Stimulated activated CD4-positive, alpha-beta T cell treated with anti-CD3 and anti-CD28 coated beads, Interleukin-1b, Interleukin-23, amount 100 ng/mL, for 48 hours (primary cell): Measurements from ENCODE around the gene NGFR.
A peak's percentile ranks its signal among the peaks of the same experiment; 100 is the strongest.

Experiments used
- DNase-seq: peaks from one replicate; pipeline ENCODE4 v3.0.0-alpha.2; 2020

Gene NGFR

GRCh38 chr17:49469831-49470810 is 25.0 kb upstream of the NGFR start:
- no peak for DNase-seq

GRCh38 chr17:49471089-49471683 is 23.9 kb upstream of the NGFR start:
- DNase-seq: no peak

GRCh38 chr17:49471769-49472168 is 23.3 kb upstream of the NGFR start:
- DNase-seq: no peak

DNA sequence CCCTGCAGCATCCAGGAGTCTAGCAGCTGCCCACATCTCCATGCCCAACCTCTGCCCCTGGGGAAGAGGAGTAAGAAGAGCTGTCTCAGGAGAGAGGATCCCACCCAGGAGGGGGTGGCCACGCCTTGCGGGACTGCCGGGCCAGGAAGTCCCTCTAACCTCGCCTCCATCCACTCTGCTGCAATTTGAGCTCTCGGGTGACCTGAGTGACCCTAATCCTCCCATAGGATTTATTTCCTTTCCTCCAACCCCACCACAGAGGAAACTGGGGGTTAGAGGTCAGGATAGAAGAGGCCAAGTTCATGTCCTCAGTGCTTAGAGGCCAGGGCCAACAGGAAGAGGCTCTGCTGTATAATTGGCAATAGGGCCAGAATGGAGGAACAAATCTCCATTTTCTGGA is 22.6 kb upstream of the NGFR start:
- DNase-seq: no peak

- DNase-seq: no peak
Measured at GRCh38 chr17:49473900-49474751, 21.0 kb upstream of the NGFR start.

DNA sequence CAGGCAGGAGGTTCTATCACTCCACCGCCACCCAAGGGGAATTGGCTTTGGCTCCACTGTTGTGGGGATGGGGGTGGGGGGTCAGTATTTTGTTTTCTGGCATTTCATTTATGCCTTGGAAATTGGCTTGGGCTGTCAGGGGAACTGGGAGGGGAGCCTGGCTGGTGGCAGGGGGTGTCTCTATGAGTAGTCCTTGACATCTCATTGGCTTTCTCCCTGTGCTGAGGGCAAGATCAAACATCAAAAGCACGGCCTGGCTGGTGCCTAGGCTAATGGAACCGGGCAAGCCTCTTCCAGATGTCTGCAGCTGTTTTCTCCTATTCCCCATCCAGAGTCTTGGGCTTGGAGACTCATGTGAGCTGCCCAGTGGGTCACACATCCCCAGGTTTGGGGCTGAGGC is 17.4 kb upstream of the NGFR start:
- no peak for DNase-seq

DNA sequence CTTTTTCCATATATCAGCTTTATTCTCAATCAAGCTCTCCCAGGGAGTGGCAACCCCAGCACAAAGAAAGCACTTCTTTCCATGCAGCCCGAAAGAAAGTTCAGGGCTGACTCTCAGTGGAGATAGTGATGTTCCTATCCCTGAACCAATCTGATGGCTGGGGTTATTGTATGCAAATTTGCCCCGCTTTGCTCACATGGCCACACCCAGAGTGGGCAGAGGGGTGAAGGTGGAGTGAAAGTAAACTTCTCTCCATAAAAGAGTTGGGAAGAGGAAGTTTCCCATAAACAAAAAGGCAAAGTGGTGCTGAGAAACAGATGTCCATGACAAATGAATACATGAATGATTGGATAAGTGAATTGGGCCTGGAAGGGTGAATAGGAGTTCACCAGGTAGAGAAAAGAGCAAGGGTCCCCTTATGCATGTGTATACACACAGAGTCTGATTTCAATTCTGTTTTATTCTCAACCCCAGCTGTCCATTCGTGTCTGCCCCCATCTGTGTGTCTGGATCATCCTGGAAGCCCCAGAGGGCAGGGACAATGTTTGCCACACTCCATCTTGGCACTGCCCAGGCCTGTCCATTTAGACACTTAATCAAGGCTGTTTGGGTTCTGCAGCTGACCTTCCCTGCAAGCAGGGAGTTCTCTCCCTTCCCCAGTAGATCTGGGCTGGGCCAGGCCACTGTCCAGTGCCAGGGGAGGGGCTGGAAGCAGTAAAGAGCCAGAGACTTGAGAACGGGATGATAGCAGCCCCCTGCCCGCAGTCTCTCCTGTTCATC is 14.1 kb upstream of the NGFR start:
- no peak for DNase-seq

GRCh38 chr17:49482144-49482817 is 12.8 kb upstream of the NGFR start:
- no peak for DNase-seq

DNA sequence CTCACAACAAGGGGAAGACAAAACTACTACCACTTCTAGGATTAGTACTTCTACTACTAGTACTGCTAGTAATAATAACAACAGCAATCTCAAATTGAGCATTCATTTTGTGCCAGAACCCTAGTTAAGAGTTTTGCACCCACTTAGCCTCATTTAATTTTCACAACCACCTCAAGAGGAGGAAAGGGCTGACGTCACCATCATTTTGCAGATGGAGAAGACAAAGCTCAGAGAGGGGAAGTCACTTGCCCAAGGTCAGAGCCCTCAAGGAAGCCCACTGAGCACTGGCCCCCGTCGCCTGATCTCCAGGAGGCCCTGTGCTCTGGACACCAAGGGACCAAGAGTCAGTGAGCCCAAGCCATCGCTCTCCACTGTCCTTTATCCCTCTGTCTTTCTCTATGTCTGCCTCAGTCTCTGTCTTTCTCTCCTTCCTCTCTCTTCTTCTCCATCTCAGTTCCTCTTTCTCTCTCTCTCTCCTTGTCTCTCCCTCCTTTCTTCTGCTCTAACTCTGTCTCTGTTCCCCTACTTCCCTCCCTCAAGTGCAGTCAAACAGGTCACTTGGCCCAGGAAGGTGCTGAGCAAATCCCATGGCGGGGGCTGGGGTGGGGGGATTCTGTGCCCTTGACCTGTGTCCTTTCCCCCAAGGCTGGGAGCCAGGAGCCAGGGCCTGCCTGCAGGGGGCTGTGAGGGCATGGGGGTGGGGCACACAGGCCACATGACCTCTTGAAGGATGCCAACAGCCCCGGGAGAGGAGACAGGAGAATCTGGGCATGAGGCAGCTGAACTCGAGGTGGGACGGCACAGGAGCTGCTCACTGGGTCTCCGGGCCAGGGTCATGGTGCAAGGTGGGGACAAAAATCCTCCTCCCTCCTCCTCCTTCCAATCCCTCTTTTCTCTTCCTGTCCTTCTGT is 11.2 kb upstream of the NGFR start:
- DNase-seq: no peak

GRCh38 chr17:49484588-49484987 is 10.5 kb upstream of the NGFR start:
- no peak for DNase-seq

DNA sequence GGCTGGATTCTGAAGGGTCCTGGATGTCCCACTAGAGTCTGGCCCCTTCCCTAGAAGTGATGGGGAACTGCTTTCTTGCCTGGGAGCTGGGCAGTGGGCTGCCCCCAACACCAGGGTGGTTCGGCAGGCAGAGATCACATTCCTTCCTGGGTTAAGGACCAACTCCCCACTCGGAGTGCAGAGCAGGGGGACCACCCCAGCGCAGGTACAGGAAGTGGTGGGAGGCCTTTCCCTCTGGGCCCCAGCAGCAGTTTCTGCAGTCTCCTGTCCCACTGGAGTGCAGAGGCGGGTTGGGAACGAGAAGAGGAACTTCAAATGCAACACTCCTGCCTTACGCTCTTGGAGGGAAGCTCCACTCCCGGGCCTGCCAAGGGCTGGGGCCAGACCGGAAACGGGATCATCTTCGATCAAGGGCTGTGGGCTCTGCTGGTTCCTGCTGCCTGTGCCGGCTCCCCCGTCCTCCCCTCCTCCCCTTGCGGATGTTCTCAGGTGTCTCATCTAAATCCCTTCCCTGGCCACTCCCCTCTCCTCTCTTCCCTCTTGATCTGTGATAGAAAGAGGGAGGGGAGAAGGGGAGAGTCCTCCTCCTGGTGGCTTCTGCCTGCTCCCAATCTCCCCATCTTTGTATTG is 9.0 kb upstream of the NGFR start:
- DNase-seq: no peak

GRCh38 chr17:49487183-49487582 is 7.9 kb upstream of the NGFR start:
- no peak for DNase-seq

DNA sequence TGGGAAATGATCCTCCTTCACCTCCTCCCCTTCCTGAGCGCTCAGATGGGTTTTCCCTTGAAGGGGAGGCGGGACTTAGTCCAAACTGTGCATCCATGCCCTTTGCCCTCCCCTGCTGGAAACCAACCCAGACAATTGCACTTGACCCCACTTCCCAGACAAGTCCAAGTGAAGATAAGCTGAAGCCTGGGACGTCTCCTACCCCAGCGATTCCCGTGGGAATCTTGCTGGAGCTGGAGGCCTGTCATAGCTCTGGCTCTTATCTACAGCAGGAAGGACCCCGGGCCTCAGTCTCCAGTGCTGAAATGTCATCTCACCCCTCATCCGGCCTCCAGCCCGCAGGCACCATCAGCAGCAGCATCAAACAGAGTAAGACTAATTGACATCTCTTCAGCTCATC is 6.5 kb upstream of the NGFR start:
- DNase-seq: no peak

DNA sequence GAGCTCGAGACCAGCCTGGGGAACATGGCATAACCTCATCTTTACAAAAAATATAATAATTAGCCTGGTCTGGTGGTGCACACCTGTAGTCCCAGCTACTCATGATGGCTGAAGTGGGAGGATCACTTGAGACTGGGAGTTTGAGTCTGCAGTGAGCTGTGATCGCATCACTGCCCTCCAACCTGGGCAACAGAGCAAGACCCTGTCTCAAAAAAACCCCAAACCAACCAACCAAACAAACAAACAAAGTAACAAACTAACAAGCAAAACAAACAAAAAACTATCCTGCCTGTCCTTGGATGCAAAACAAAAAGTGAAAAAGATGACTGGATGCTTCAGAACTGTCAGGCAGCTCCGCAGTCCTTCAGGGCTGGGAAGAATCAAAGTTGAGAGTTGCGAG is 5.7 kb upstream of the NGFR start:
- no peak for DNase-seq

DNA sequence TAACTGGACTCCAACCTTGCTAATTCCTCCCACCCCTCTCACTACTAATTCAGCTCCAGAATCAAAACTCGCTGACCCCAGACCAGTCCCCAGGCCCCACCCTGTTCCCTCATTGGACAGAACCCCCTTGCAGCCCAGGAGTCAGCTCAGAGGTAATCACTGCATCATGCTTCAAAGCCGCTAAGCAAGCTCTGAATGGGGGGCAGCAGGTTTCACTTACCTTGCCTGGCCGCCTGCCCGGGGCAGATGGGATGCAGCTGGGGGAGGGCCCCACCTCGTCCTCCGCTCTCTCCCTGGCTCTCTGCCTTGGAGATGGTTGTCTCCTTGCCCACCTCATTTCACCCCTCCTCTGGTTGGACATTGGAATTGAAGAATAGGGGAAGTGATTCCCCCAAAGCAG is 4.8 kb upstream of the NGFR start:
- no peak for DNase-seq

DNA sequence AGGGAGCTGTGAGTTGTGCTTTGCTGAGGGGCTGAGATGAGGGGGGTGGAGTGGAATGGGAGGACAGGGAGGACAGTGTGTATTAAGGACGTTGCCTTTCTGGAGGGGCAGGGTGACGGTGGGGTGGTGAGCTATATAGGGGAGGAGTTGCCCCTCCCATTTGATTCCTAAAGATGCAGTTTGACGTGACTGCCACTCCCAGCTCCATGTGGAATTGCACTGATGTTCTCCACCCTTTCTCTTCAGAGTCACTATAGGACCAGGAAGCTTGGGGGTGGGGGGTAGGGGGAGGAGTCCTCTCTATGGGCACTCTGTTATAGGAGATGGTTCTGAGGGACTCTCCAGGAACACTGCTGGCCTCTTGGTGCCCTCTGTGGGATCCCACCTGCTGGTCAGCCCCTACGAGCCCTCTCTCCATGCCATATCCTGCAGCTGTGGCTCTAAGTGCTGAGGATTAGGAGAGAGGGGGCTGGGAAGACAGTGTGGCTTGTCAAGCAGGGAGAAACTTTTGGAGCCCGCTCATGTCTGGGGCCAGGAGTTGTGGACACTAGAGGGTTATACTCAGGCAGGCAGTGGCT is 3.8 kb upstream of the NGFR start:
- no peak for DNase-seq

DNA sequence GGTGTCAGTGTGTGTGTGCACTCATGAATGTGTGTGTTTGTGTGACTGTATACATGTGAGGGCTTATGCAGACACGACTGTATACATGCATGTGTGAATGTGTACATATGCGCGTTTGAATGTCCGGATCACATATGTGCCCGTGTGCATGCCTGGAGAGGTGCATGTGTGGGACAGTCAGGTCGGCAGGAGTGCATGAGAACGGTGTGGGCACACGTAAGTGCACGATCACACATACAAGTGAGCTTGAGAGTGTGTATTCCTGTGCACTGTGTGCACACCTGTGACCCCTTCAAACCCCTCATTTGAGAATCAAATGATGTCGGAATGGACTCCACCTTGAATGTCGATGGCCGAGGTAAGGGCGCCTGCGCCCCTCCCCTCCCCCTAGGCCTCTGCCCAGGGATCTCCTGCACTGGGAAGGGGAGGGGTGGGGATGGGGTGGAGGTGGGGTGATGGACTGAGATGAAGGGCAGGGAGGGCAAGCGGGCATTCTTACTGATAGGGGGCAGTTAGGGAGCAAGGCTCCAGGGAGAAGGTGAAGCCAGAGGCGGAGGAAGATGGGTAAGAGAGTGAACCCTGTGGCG is 601 bp upstream of the NGFR start:
- DNase-seq: no peak

DNA sequence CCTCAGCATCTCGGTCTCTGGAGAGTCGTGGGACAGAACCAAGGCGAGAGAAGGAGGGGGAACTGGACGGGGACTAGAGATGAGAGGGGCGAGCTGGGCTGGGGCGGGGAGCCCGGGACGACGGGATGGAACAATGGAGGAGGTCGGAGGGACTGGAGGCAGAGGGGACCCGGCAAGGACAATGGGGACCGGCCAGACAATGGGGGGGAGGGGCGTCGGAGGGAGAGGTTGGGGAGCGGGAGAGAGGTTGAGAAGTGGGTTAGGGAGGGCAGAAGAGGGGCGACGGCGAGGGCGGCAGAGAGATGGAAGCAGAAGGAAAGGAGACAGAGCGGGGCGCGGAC is 719 bp downstream of the NGFR start:
- no peak for DNase-seq

GRCh38 chr17:49496183-49496866 is 1.2 kb downstream of the NGFR start:
- peak; percentile 79 for DNase-seq

DNA sequence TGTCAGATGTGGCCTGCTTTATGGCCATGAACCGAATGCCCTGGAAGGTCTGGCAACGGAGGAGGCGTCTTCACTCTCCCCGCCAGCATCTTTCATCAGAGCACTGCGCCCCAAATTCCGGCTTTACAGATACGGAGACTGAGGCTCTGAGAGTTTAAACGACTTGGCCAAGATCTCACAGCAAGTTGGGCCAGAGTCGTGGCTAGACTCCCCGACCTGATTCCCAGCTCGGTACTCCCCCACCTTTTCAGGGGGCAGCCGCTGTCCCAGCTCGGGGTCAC is 1.7 kb downstream of the NGFR start:
- DNase-seq: no peak
